ENCODE data around the gene TUSC2. TPM values are rescaled to one million over a fixed set of nuclear protein-coding genes. Genes with fewer than 3 reads are reported as not detected.
A peak's percentile ranks its signal among the peaks of the same experiment; 100 is the strongest.

Gene TUSC2
- total RNA-seq, 1 donor from 2014 or later: 32.9 TPM

DNA sequence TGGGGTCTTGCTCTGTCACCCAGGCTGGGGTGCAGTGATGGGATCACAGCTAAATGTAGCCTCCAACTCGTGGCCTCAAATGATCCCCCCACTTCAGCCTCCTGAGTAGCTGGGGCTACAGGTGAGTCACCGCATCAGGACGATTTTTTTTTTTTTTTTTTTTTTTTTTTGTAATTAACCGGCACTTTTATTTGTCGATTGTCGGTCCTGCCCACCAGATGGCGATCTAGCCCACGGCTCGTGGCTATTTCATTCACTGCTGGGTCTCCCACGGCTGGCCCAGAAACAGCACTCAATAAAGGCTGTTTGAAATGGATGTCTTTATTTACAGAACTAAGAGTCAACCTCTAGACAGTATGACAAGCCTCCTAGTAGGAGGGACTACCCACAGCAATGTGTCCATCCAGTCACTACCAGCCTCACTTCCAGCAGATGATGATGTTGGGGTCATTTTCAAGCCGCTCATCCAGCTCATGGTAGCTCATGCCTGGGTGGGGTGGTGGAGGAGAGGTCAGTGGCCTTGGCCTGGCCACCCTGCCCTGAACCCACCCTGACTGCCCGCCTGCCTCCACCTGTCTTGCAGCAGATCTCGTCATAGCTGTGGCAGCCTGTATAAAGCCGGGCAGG lies 19.3 kb upstream of the TUSC2 start:
- peak; percentile 61 for DNase-seq
- TF ChIP-seq, protein P1, sequence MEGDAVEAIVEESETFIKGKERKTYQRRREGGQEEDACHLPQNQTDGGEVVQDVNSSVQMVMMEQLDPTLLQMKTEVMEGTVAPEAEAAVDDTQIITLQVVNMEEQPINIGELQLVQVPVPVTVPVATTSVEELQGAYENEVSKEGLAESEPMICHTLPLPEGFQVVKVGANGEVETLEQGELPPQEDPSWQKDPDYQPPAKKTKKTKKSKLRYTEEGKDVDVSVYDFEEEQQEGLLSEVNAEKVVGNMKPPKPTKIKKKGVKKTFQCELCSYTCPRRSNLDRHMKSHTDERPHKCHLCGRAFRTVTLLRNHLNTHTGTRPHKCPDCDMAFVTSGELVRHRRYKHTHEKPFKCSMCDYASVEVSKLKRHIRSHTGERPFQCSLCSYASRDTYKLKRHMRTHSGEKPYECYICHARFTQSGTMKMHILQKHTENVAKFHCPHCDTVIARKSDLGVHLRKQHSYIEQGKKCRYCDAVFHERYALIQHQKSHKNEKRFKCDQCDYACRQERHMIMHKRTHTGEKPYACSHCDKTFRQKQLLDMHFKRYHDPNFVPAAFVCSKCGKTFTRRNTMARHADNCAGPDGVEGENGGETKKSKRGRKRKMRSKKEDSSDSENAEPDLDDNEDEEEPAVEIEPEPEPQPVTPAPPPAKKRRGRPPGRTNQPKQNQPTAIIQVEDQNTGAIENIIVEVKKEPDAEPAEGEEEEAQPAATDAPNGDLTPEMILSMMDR (IDR thresholded peaks at IDR 0.05; ENCODE audit: borderline replicate concordance): peak; percentile 70
- H3K27me3 ChIP-seq (ENCODE audit: low read depth): no peaks in the 10 kb centered on the region
- H3K36me3 ChIP-seq: peaks cover 15% of the 10 kb centered on the region
- H3K9me3 ChIP-seq (replicated peaks): no peaks in the 10 kb centered on the region
- no peak overlapping the region for H3K4me3 ChIP-seq
- H3K27ac ChIP-seq (replicated peaks): peak overlapping the region; percentile 16
- intact Hi-C loops (cut with micrococcal nuclease): loop anchor here (5.0 kb wide), 1 partner anchor 195 kb away; no protein-coding TSS in a partner anchor
- H3K4me1 ChIP-seq: peaks cover 44% of the 10 kb centered on the region

DNA sequence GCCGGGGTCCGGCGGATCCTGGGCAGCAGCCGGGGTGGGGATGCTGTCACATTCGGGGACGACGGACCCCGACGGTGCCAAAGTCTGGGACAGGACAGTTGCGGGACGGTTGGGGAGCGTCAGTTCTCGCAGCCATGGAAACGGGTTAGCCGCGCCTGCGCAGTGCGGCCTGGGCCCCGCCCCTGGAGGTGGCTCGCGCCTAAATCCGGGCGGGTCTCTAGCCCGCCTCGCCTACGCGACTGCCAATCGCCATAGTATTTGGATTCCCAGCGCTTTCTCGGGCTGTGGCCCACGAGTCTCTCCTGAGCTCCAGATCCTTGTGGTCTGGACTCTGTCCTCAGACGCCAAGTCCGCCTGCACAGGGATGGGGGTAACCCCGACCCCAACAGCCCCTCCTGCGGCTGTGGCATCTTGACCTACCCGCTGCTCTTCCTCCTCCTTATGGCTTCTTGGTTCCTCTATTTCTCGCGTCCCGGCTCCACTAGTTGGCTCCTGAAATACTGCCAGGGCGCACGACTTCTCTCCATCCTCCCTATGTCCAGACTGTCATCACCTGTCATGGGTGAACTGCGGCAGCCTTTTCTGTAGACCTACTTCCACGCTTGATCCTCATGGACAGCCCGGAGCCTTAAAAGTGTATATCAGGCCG lies 17.7 kb upstream of the TUSC2 start, which contains the start of gene ZMYND10:
Gene ZMYND10 (minus strand): TSS at position 147 of the 649 bp plus-strand sequence. CDS start 153 bp downstream, outside the sequence.
- intact Hi-C loops (cut with micrococcal nuclease): loop anchor here (5.0 kb wide), 1 partner anchor 197 kb away; no protein-coding TSS in a partner anchor
- H3K27ac ChIP-seq (replicated peaks): peak within 1 kb of the TSS; percentile 22
- no peaks in the 10 kb centered on the region for H3K9me3 ChIP-seq (replicated peaks)
- peaks cover 43% of the 10 kb centered on the region for H3K4me1 ChIP-seq
- peak within 1 kb of the TSS; percentile 60 for H3K4me3 ChIP-seq
- peaks cover 9% of the 10 kb centered on the region for H3K27me3 ChIP-seq (ENCODE audit: low read depth)
- DNase-seq: peak; percentile 78
- peaks cover 15% of the 10 kb centered on the region for H3K36me3 ChIP-seq
- TF ChIP-seq, protein P1 (IDR thresholded peaks at IDR 0.05; ENCODE audit: borderline replicate concordance): no peak

DNA sequence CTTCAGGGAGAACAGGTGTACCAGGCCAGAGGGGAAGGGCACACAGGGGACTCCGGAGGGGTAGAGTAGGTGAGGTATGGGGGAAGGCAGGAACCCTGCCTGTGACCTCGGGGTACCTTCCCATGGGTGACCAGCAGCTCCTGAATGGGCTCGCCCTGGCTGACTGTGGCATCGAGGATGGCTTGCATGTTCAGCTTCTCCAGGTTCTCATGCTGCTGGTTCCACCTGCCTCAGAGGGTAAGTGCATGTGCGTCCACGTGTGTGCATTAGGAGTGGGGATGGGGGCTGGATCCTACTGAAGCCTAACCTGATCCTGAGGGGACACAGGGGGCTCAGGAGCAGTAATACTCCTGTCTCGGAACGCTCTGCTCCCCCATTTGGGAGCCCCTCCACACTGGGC lies 17.0 kb upstream of the TUSC2 start:
- Histone ChIP-seq H3K4me1 (peaks cover 45% of the 10 kb centered on the region), H3K27me3 (ENCODE audit: low read depth) (peaks cover 15% of the 10 kb centered on the region), H3K4me3 (peak overlapping the region; percentile 60), H3K27ac (replicated peaks) (no peak overlapping the region), H3K9me3 (replicated peaks) (no peaks in the 10 kb centered on the region), H3K36me3 (peaks cover 15% of the 10 kb centered on the region)
- TF ChIP-seq, protein P1 (IDR thresholded peaks at IDR 0.05; ENCODE audit: borderline replicate concordance): no peak
- intact Hi-C loops (cut with micrococcal nuclease): loop anchor here (5.0 kb wide), 1 partner anchor 197 kb away; no protein-coding TSS in a partner anchor
- DNase-seq: no peak

DNA sequence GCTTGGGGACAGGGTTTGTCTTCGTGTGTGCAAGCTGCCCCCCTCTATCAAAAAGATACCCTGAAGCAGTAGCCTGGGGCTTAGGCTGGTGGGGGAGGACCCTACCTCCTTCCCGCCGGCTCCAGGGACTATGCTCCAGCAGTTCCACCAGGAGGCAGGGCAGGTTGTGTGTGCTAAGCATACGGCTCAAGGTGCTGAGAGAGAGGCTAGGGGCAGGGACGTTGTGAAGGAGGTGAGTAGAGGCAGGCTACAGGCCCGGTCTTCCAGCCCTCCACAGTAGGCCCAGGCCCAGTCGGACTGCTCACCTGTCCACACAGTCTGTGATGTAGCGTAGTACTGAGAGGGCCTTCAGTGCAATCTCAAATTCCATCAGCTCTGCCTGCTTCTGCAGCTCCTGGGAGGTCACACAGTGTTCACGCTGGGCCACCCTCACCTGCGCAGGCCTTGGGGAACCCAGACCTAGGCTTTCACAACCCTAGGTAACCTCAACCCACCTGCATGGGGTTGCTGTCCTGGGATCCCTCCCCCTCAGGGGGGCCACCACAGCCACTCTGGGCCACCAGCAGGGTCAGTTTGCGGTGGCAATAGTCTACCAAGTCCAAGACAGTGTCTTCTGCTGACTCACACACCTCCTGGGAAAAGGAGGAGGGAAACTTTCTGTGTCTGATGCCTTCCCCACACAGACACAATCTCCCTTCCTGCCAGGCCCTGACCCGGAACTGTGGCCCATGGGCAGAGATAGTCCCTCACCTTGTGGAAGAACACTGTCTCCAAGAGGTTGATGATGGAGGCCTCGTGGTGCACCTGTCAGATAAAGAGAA lies 15.0 kb upstream of the TUSC2 start:
- H3K36me3 ChIP-seq: peaks cover 7% of the 10 kb centered on the region
- no peaks in the 10 kb centered on the region for H3K9me3 ChIP-seq (replicated peaks)
- no peak overlapping the region for H3K27ac ChIP-seq (replicated peaks)
- no peak for DNase-seq
- TF ChIP-seq, protein P1 (IDR thresholded peaks at IDR 0.05; ENCODE audit: borderline replicate concordance): no peak
- H3K27me3 ChIP-seq (ENCODE audit: low read depth): peaks cover 15% of the 10 kb centered on the region
- intact Hi-C loops (cut with micrococcal nuclease): no loop called here
- no peak overlapping the region for H3K4me3 ChIP-seq
- H3K4me1 ChIP-seq: peaks cover 54% of the 10 kb centered on the region

DNA sequence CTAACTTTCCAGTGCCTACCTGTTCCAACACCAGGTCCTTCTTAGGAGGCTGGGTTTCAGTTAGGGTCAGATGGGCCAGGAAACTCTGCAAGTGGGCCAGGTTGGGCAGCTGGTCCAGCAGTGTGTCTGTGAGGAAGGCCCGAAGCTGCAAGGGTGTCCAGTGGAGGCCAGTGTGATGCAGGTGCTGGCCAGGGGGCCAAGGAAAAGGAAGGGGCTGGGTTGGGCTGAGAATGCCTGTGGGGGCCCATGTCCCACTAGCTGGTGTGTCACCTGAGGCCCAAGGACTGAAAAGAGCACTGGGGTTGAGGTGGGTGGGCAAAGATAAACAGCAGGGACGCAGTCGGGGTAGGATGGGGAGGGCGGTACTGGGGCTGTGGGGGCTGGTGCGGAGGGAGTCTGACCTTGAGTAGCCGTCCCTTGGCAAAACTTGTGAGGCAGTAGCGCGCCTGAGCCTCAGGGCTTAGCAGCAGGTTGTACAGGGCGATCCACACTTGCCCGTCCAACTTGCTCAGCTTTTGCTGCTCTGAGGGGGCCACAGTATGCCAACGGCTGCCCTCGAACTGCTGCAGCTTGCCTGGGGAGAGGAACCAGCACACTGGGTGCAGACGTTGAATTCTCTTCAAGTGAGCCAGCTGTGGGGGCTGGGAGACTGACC lies 14.1 kb upstream of the TUSC2 start:
- H3K9me3 ChIP-seq (replicated peaks): no peaks in the 10 kb centered on the region
- no peaks in the 10 kb centered on the region for H3K36me3 ChIP-seq
- DNase-seq: no peak
- H3K4me1 ChIP-seq: peaks cover 55% of the 10 kb centered on the region
- no peak overlapping the region for H3K27ac ChIP-seq (replicated peaks)
- H3K4me3 ChIP-seq: no peak overlapping the region
- TF ChIP-seq, protein P1 (IDR thresholded peaks at IDR 0.05; ENCODE audit: borderline replicate concordance): no peak
- intact Hi-C loops (cut with micrococcal nuclease): no loop called here
- peaks cover 15% of the 10 kb centered on the region for H3K27me3 ChIP-seq (ENCODE audit: low read depth)
